Measurements from ENCODE around the gene TMSB10. TPM values are rescaled to one million over a fixed set of nuclear protein-coding genes. Genes with fewer than 3 reads are reported as not detected.
A peak's percentile ranks its signal among the peaks of the same experiment; 100 is the strongest.

The TMSB10 gene
- total and polyA plus RNA-seq, 2 of the 13 experiments (the other 11 are each of a cell fraction or from before 2014, with no cell fraction given), result 665 to 708 TPM

DNA sequence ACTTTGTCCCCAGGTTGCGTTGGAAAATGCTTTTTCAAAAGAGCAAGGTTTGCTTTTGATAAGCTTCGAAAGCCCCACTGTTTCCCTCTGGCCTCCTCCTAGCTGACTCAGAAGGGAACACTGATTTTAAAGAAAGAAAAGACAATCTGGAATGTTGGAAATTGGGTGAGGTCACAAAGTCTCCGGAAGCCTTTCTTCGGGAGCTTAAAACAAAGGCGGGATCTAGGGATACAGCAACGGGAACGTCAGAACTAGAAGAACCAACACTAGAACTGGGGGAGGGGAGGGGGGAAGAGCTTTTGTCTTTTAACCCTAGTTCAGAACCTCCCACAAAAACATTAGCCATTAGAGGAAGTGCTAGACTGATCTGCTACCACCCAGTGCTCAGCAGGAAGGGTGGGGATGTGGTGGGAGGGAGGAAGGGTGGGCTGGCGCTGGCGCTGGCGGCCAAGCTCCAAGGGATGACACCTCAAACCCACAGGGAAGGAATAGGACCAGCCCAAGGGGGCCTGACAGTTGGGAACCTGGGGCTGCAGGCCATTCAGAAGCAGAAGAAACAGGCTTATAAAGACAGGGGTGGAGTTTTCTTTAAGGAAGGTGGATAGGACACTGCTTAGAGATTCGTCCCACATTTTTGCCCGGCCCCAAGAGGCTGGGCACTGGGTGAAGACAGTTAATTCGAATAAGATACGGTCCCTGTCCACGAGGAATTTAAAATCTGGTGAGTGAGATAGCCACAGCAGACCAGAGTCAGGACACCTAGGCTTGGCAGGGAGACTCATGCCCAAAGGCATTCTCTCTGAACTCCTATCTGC lies 1.7 kb downstream of the TMSB10 start (continued):
- no peak for TF ChIP-seq IRF2 (CRISPR knock-in tag; IDR thresholded peaks at IDR 0.05)
- TF ChIP-seq, protein P1, sequence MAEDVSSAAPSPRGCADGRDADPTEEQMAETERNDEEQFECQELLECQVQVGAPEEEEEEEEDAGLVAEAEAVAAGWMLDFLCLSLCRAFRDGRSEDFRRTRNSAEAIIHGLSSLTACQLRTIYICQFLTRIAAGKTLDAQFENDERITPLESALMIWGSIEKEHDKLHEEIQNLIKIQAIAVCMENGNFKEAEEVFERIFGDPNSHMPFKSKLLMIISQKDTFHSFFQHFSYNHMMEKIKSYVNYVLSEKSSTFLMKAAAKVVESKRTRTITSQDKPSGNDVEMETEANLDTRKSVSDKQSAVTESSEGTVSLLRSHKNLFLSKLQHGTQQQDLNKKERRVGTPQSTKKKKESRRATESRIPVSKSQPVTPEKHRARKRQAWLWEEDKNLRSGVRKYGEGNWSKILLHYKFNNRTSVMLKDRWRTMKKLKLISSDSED (CRISPR knock-in tag; IDR thresholded peaks at IDR 0.05), result no peak
- TF ChIP-seq NFKBIZ (CRISPR knock-in tag; IDR thresholded peaks at IDR 0.05), result 0 out of 2 replicates have a peak, but pooled peaks have one; percentile 24
- TF ChIP-seq SMARCE1 (IDR thresholded peaks at IDR 0.05; ENCODE audit: borderline replicate concordance), result no peak
- TF ChIP-seq, protein P2, sequence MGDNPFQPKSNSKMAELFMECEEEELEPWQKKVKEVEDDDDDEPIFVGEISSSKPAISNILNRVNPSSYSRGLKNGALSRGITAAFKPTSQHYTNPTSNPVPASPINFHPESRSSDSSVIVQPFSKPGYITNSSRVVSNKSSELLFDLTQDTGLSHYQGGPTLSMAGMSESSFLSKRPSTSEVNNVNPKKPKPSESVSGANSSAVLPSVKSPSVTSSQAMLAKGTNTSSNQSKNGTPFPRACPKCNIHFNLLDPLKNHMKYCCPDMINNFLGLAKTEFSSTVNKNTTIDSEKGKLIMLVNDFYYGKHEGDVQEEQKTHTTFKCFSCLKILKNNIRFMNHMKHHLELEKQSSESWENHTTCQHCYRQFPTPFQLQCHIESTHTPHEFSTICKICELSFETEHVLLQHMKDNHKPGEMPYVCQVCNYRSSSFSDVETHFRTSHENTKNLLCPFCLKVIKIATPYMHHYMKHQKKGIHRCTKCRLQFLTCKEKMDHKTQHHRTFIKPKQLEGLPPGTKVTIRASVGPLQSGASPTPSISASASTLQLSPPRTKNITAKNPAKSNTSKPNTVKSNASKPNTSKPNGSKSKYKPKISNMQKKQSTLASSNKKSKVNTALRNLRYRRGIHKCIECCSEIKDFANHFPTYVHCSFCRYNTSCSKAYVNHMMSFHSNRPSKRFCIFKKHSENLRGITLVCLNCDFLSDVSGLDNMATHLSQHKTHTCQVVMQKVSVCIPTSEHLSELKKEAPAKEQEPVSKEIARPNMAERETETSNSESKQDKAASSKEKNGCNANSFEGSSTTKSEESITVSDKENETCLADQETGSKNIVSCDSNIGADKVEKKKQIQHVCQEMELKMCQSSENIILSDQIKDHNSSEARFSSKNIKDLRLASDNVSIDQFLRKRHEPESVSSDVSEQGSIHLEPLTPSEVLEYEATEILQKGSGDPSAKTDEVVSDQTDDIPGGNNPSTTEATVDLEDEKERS (CRISPR knock-in tag; IDR thresholded peaks at IDR 0.05), result no peak
- TF ChIP-seq SCMH1 (CRISPR knock-in tag; IDR thresholded peaks at IDR 0.05; ENCODE audit: borderline replicate concordance), result no peak
- TF ChIP-seq FOXK2 (IDR thresholded peaks at IDR 0.05), result no peak
- no peak for TF ChIP-seq ZNF326 (CRISPR knock-in tag; IDR thresholded peaks at IDR 0.05; ENCODE audit: borderline replicate concordance)
- TF ChIP-seq FOXC1 (CRISPR knock-in tag; IDR thresholded peaks at IDR 0.05; ENCODE audit: borderline replicate concordance), result no peak
- TF ChIP-seq, protein P3, sequence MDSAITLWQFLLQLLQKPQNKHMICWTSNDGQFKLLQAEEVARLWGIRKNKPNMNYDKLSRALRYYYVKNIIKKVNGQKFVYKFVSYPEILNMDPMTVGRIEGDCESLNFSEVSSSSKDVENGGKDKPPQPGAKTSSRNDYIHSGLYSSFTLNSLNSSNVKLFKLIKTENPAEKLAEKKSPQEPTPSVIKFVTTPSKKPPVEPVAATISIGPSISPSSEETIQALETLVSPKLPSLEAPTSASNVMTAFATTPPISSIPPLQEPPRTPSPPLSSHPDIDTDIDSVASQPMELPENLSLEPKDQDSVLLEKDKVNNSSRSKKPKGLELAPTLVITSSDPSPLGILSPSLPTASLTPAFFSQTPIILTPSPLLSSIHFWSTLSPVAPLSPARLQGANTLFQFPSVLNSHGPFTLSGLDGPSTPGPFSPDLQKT (CRISPR knock-in tag; IDR thresholded peaks at IDR 0.05; ENCODE audit: borderline replicate concordance), result no peak
- TF ChIP-seq FLYWCH1 (CRISPR knock-in tag; IDR thresholded peaks at IDR 0.05), result no peak
- TF ChIP-seq, protein P4, sequence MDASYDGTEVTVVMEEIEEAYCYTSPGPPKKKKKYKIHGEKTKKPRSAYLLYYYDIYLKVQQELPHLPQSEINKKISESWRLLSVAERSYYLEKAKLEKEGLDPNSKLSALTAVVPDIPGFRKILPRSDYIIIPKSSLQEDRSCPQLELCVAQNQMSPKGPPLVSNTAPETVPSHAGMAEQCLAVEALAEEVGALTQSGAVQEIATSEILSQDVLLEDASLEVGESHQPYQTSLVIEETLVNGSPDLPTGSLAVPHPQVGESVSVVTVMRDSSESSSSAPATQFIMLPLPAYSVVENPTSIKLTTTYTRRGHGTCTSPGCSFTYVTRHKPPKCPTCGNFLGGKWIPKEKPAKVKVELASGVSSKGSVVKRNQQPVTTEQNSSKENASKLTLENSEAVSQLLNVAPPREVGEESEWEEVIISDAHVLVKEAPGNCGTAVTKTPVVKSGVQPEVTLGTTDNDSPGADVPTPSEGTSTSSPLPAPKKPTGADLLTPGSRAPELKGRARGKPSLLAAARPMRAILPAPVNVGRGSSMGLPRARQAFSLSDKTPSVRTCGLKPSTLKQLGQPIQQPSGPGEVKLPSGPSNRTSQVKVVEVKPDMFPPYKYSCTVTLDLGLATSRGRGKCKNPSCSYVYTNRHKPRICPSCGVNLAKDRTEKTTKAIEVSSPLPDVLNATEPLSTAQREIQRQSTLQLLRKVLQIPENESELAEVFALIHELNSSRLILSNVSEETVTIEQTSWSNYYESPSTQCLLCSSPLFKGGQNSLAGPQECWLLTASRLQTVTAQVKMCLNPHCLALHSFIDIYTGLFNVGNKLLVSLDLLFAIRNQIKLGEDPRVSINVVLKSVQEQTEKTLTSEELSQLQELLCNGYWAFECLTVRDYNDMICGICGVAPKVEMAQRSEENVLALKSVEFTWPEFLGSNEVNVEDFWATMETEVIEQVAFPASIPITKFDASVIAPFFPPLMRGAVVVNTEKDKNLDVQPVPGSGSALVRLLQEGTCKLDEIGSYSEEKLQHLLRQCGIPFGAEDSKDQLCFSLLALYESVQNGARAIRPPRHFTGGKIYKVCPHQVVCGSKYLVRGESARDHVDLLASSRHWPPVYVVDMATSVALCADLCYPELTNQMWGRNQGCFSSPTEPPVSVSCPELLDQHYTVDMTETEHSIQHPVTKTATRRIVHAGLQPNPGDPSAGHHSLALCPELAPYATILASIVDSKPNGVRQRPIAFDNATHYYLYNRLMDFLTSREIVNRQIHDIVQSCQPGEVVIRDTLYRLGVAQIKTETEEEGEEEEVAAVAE (CRISPR knock-in tag; IDR thresholded peaks at IDR 0.05; ENCODE audit: borderline replicate concordance), result no peak
- TF ChIP-seq AGO1 (IDR thresholded peaks at IDR 0.05; ENCODE audit: low read depth, low read length, poor library complexity, severe bottlenecking), result peak; percentile 62
- 0 out of 2 replicates have a peak, but pooled peaks have one; percentile 10 for TF ChIP-seq NCOR1 (IDR thresholded peaks at IDR 0.05; ENCODE audit: borderline replicate concordance, low read length)

Data from HepG2 (cell line).